Trophoblast cell (in vitro differentiated cells and primary cell): ENCODE data around the gene ENAH.

Source experiments
- DNase-seq, 2 donors: peaks; one replicate each; pipeline ENCODE4 v3.0.0-alpha.2; 2016
- H2AFZ ChIP-seq: 2 replicates; pipeline ENCODE4 v1.6.1; 2013; ENCODE audit warnings: low read length, moderate library complexity, mild to moderate bottlenecking; ENCODE audit not compliant: insufficient read depth, poor library complexity
- H2AK5ac ChIP-seq: 2 replicates; pipeline ENCODE4 v1.6.1; 2013; ENCODE audit warnings: mild to moderate bottlenecking, low read length
- H2BK120ac ChIP-seq: 2 replicates; pipeline ENCODE4 v1.6.1; 2013; ENCODE audit warnings: low read length, mild to moderate bottlenecking, moderate library complexity; ENCODE audit not compliant: insufficient read depth, poor library complexity
- H2BK12ac ChIP-seq: 2 replicates; pipeline ENCODE4 v1.6.1; 2013; ENCODE audit warnings: mild to moderate bottlenecking, low read length, moderate library complexity
- H2BK5ac ChIP-seq: 2 replicates; pipeline ENCODE4 v1.6.1; 2013; ENCODE audit warnings: low read length, low read depth, moderate library complexity, mild to moderate bottlenecking; ENCODE audit not compliant: poor library complexity
- H3K14ac ChIP-seq: 2 replicates; pipeline ENCODE4 v1.6.1; 2013; ENCODE audit warnings: mild to moderate bottlenecking, low read length
- H3K18ac ChIP-seq: 2 replicates; pipeline ENCODE4 v1.6.1; 2013; ENCODE audit warnings: mild to moderate bottlenecking, low read length
- H3K23ac ChIP-seq: 2 replicates; pipeline ENCODE4 v1.6.1; 2013; ENCODE audit warnings: low read length
- H3K27ac ChIP-seq: 2 replicates; pipeline ENCODE4 v1.5.1; 2013; ENCODE audit warnings: low read depth, mild to moderate bottlenecking, inconsistent platforms, low read length, moderate library complexity
- H3K27me3 ChIP-seq: 2 replicates; pipeline ENCODE4 v1.6.1; 2013; ENCODE audit warnings: inconsistent platforms, mild to moderate bottlenecking, low read length, moderate library complexity; ENCODE audit not compliant: insufficient read depth
- H3K36me3 ChIP-seq, 2 experiments: 1 replicate in 1 of 2; 2 replicates in 1 of 2; pipeline ENCODE4 v1.6.1; 2013; ENCODE audit warnings: low read length in 2 of 2, mild to moderate bottlenecking in 2 of 2, moderate library complexity in 1 of 2; ENCODE audit not compliant: insufficient read depth in 2 of 2, control insufficient read depth in 1 of 2
- H3K4ac ChIP-seq: 2 replicates; pipeline ENCODE4 v1.6.1; 2013; ENCODE audit warnings: low read depth, mild to moderate bottlenecking, low read length, moderate library complexity
- H3K4me1 ChIP-seq, 2 experiments: 1 replicate in 1 of 2; 2 replicates in 1 of 2; pipeline ENCODE4 v1.6.1; 2013; ENCODE audit warnings: low read length in 2 of 2, mild to moderate bottlenecking in 2 of 2, moderate library complexity in 1 of 2; ENCODE audit not compliant: insufficient read depth in 2 of 2, control insufficient read depth in 1 of 2
- H3K4me2 ChIP-seq: 2 replicates; pipeline ENCODE4 v1.6.1; 2013; ENCODE audit warnings: inconsistent platforms, mild to moderate bottlenecking, low read length, moderate library complexity
- H3K4me3 ChIP-seq: 2 replicates; pipeline ENCODE4 v1.5.1; 2013; ENCODE audit warnings: mild to moderate bottlenecking, low read depth, low read length, inconsistent platforms
- H3K79me1 ChIP-seq: one replicate; pipeline ENCODE4 v1.6.1; 2013; ENCODE audit warnings: low read length
- H3K79me2 ChIP-seq: 2 replicates; pipeline ENCODE4 v1.6.1; 2013; ENCODE audit warnings: low read length, mild to moderate bottlenecking; ENCODE audit not compliant: control insufficient read depth, insufficient read depth, poor library complexity
- H3K9ac ChIP-seq: 2 replicates; pipeline ENCODE4 v1.6.1; 2013; ENCODE audit warnings: mild to moderate bottlenecking, low read length
- H3K9me3 ChIP-seq: 2 replicates; pipeline ENCODE4 v1.6.1; 2013; ENCODE audit warnings: low read depth, mild to moderate bottlenecking, control low read depth, inconsistent platforms, low read length; ENCODE audit not compliant: insufficient read depth
- H4K12ac ChIP-seq: 2 replicates; pipeline ENCODE4 v1.6.1; 2013; ENCODE audit warnings: low read depth, mild to moderate bottlenecking, low read length, moderate library complexity
- H4K8ac ChIP-seq: 2 replicates; pipeline ENCODE4 v1.6.1; 2013; ENCODE audit warnings: low read depth, mild to moderate bottlenecking, low read length, moderate library complexity
- H4K91ac ChIP-seq: one replicate; pipeline ENCODE4 v1.6.1; 2013; ENCODE audit warnings: low read depth, mild to moderate bottlenecking, low read length, moderate library complexity
- WGBS: extraction: QIAGEN DNeasy Blood & Tissue Kit; methylation state at CpG from one replicate; pipeline ENCODE4 v1.1.7; 2013; ENCODE audit warnings: missing lambda C conversion rate; ENCODE audit not compliant: insufficient read length, insufficient coverage; ENCODE audit errors: extremely low coverage; 5-methylcytosine and 5-hydroxymethylcytosine counted together

ENAH gene

DNA sequence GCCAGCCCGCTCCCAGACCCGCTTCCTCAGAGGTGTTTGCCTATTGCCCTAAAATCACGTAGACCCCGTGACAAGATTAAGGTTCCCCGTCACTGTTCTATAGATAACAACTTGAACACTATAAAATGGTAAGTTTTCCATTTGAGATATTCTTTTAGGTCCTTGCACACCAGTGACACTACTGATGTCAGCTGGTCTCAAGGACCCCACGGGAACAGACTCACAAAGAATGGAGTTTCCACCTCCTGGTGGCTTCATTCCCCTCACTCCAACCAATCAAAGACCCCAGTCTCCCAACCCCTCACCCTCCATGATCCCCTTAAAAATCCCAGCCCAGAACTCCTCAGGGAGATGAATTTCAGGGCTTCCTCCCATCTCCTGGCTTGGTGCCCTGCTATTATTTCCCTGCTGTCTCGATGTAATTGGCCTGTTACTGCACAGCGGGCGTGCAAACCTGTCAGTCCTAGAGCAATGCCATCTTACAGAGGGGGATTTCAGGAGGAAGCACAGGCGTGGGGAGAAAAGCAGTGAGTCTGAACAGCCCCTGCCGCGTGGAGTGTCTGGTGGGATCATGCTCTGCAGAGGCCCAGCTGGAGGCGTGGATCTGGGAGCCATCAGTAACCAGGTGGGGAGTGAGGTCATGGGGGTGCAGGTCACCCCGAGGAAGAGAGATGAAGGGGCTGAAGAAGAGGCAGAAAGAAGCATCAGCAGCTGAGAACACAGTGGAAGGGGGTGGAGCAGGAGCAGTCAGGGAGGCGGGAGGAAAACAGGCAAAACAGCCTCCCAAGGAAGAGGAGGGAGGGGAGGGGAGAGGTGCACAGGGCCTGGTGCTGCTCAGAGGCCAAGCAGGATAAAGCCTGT lies 190.0 kb downstream of the ENAH start:
- Histone ChIP-seq H2AFZ (no peak overlapping the region), H3K14ac (no peak overlapping the region), H2BK5ac (no peak overlapping the region), H3K79me1 (peaks cover 2% of the 10 kb centered on the region), H4K12ac (no peak overlapping the region), H2AK5ac (no peak overlapping the region), H3K23ac (no peak overlapping the region), H3K9me3 (peaks cover 2% of the 10 kb centered on the region), H3K36me3 (no peaks in the 10 kb centered on the region), H3K4ac (no peak overlapping the region), H3K27ac (no peak overlapping the region), H2BK12ac (no peak overlapping the region), H3K18ac (no peak overlapping the region), H2BK120ac (no peak overlapping the region), H3K4me2 (no peak overlapping the region), H4K91ac (no peak overlapping the region), H3K27me3 (no peaks in the 10 kb centered on the region), H3K9ac (no peak overlapping the region), H4K8ac (no peak overlapping the region), H3K4me1 (peaks cover 6 to 9% of the 10 kb centered on the region in 2 experiments), H3K4me3 (no peak overlapping the region), H3K79me2 (no peaks in the 10 kb centered on the region)
- no peak for DNase-seq
- no CpG with 5 or more reads among the region's 15 CpGs for WGBS

DNA sequence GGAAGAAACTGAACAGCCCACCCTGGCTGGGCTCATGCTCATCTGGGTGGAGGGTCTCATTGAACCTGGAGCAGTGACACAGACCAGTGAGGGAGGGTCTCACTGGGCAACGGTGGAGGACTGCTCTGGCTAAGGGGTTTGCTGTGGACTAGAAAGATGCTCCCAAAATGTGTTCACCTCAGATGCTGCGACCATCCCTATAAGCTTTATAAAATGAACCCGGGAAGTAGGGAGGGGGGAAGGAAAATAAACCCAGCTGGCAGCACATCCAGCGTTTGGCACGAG lies 190.6 kb downstream of the ENAH start:
- no CpG with 5 or more reads among the region's 5 CpGs for WGBS
- no peak overlapping the region for H2BK5ac ChIP-seq
- no peaks in the 10 kb centered on the region for H3K79me2 ChIP-seq
- H2AFZ ChIP-seq, result no peak overlapping the region
- H2BK120ac ChIP-seq, result no peak overlapping the region
- H3K4me2 ChIP-seq, result no peak overlapping the region
- no peak for DNase-seq
- no peak overlapping the region for H3K9ac ChIP-seq
- no peak overlapping the region for H4K12ac ChIP-seq
- H4K91ac ChIP-seq, result no peak overlapping the region
- H3K14ac ChIP-seq, result no peak overlapping the region
- H3K27ac ChIP-seq, result no peak overlapping the region
- H3K79me1 ChIP-seq, result peaks cover 2% of the 10 kb centered on the region
- H3K18ac ChIP-seq, result no peak overlapping the region
- H3K9me3 ChIP-seq, result peaks cover 2% of the 10 kb centered on the region
- no peaks in the 10 kb centered on the region for H3K27me3 ChIP-seq
- H4K8ac ChIP-seq, result no peak overlapping the region
- no peaks in the 10 kb centered on the region for H3K36me3 ChIP-seq
- no peak overlapping the region for H2BK12ac ChIP-seq
- H3K4me1 ChIP-seq, result peaks cover 6 to 9% of the 10 kb centered on the region in 2 experiments
- no peak overlapping the region for H2AK5ac ChIP-seq
- H3K23ac ChIP-seq, result no peak overlapping the region
- no peak overlapping the region for H3K4ac ChIP-seq
- no peak overlapping the region for H3K4me3 ChIP-seq

DNA sequence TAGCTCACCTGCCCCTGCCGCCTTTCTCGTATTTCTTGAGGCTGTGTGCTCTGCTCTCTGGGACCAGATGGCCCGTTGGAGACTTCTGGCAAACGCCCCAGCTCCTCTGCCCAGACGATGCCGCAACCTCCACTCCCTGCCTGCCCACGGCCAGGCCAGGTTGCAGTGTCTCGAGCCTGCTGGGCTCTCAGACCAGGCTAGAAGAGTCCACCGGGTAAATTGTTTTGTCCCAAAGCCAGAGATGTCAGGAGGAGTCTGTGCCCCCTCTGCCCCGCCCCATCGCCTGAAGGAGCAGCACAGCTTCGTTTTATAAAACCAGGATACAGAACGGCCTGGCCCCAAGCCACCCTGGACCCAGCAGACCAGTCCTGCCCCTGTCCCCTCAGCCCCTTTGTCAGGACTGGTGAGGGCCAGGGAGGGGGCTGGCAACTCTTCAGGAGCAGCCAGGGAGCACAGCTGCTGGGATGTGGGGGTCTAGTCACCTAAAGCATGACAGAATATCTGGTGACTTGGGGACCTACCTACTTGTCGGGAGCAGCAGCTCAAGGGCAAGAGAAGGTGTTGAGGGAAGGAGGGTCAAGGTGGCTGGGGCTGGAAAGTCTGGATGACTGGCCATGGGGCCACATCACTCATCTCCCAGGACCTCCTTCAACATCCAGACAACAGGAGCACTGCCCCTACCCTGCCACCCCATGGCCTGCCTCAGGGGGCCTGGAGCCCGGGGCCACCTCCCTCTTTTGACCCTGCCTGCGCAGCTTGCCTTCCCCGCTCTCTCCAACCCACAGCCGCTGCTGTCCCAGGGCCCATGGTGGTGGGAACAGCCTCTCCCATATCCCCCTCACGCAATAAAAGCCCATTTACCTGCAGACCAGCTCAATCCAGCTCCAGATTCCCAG lies 191.1 kb downstream of the ENAH start:
- WGBS, result no CpG with 5 or more reads among the region's 19 CpGs
- H3K14ac ChIP-seq, result no peak overlapping the region

DNA sequence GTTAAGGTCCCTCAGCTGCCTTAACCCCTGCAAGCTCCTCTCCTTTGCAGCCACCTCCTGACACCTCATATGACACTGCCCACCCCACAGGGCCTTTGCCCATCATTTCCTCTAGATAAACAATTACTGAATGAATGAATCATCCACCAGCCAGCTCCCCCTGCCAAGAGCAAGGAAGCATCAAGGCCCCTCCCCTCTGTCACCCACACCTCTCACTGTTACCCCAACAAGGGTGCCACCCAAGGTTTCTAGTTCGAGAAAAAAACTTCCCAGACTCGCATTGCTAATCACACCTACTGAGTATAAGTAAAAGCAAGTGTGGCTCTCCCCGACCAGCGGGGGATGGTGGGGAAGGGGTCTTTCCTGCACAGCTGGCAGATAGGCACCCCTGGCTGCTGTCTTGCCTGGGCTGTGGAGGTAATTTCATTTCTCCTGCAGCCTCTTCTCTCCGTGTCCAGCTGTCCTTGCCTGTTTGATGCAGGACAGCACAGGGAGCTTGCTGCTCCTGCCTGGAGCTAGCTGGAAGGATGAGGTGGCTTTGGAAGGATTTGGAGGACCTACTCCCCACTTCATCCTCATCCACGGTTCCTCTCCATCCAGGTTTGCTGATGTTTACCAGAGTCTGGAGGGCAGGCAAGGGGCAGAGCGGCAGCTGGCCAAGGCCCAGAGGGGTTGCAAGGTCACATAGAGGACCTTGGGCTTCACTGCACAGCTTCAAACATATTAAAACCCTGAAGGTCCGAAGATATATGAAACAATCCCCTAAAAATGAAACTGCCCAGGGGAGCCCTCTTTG lies 192.0 kb downstream of the ENAH start:
- no CpG with 5 or more reads among the region's 8 CpGs for WGBS
- H3K4me2 ChIP-seq, result no peak overlapping the region
- H4K91ac ChIP-seq, result no peak overlapping the region

More for the DNA sequence above, 191.1 kb downstream of the ENAH start:
- H3K4ac ChIP-seq, result no peak overlapping the region
- H3K79me1 ChIP-seq, result peaks cover 2% of the 10 kb centered on the region
- H2BK5ac ChIP-seq, result no peak overlapping the region
- no peak overlapping the region for H4K8ac ChIP-seq
- no peaks in the 10 kb centered on the region for H3K36me3 ChIP-seq
- H3K4me2 ChIP-seq, result no peak overlapping the region
- no peaks in the 10 kb centered on the region for H3K27me3 ChIP-seq
- no peak overlapping the region for H3K18ac ChIP-seq
- H3K9ac ChIP-seq, result no peak overlapping the region
- no peak overlapping the region for H2AK5ac ChIP-seq
- H2AFZ ChIP-seq, result no peak overlapping the region
- no peak overlapping the region for H3K4me3 ChIP-seq
- H2BK12ac ChIP-seq, result no peak overlapping the region
- H3K23ac ChIP-seq, result no peak overlapping the region
- no peak for DNase-seq
- peaks cover 2% of the 10 kb centered on the region for H3K9me3 ChIP-seq
- H3K4me1 ChIP-seq, result peaks cover 6 to 9% of the 10 kb centered on the region in 2 experiments
- no peak overlapping the region for H2BK120ac ChIP-seq
- no peaks in the 10 kb centered on the region for H3K79me2 ChIP-seq
- H4K12ac ChIP-seq, result no peak overlapping the region
- H3K27ac ChIP-seq, result no peak overlapping the region
- H4K91ac ChIP-seq, result no peak overlapping the region

More for the DNA sequence above, 192.0 kb downstream of the ENAH start:
- no peak overlapping the region for H4K8ac ChIP-seq
- no peak overlapping the region for H2AK5ac ChIP-seq
- H3K27ac ChIP-seq, result no peak overlapping the region
- no peak for DNase-seq
- no peak overlapping the region for H3K14ac ChIP-seq
- H3K23ac ChIP-seq, result no peak overlapping the region
- no peak overlapping the region for H4K12ac ChIP-seq
- H3K18ac ChIP-seq, result no peak overlapping the region
- no peak overlapping the region for H2BK12ac ChIP-seq
- no peaks in the 10 kb centered on the region for H3K36me3 ChIP-seq
- no peak overlapping the region for H2BK5ac ChIP-seq
- H3K9me3 ChIP-seq, result peaks cover 2% of the 10 kb centered on the region
- peaks cover 6 to 9% of the 10 kb centered on the region in 2 experiments for H3K4me1 ChIP-seq
- peaks cover 2% of the 10 kb centered on the region for H3K79me1 ChIP-seq
- H2AFZ ChIP-seq, result no peak overlapping the region
- H3K27me3 ChIP-seq, result no peaks in the 10 kb centered on the region
- no peak overlapping the region for H3K9ac ChIP-seq
- H3K4ac ChIP-seq, result no peak overlapping the region
- H3K79me2 ChIP-seq, result no peaks in the 10 kb centered on the region
- H3K4me3 ChIP-seq, result no peak overlapping the region
- H2BK120ac ChIP-seq, result no peak overlapping the region
